Duodenal mucosa (tissue), 2 donors: ENCODE measurements around the gene BOLL.
"Not testable (repeated sequence)": the region's sequence is repeated elsewhere in the genome, so short reads cannot be mapped to it uniquely, and the experiment has no call there.

ENCODE experiments used
- H3K27ac ChIP-seq: one replicate; pipeline ENCODE4 v1.7.0; 2013; ENCODE audit warnings: low read depth, low read length
- H3K27me3 ChIP-seq, 2 donors: one replicate each; pipeline ENCODE4 v1.7.0; 2013; ENCODE audit warnings: low read length in 2 of 2, control low read depth in 1 of 2; ENCODE audit not compliant: insufficient read depth in 2 of 2, control insufficient read depth in 1 of 2
- H3K36me3 ChIP-seq, 2 donors: one replicate each; pipeline ENCODE4 v1.7.0; 2013; ENCODE audit warnings: low read length in 2 of 2, control low read depth in 1 of 2; ENCODE audit not compliant: insufficient read depth in 2 of 2, control insufficient read depth in 1 of 2
- H3K4me1 ChIP-seq, 2 donors: one replicate each; pipeline ENCODE4 v1.7.0; 2013; ENCODE audit warnings: low read length in 2 of 2, control low read depth in 1 of 2; ENCODE audit not compliant: insufficient read depth in 2 of 2, control insufficient read depth in 1 of 2
- H3K4me3 ChIP-seq, 2 donors: one replicate each; pipeline ENCODE4 v1.7.0; 2013; ENCODE audit warnings: low read length in 2 of 2, low read depth in 1 of 2
- H3K9ac ChIP-seq, 2 donors: one replicate each; pipeline ENCODE4 v1.7.0; 2013; ENCODE audit warnings: low read length in 2 of 2, low read depth in 1 of 2
- H3K9me3 ChIP-seq, 2 donors: one replicate each; pipeline ENCODE4 v1.7.0; 2013; ENCODE audit warnings: low read length in 2 of 2, control low read depth in 1 of 2; ENCODE audit not compliant: control insufficient read depth in 1 of 2

Gene BOLL

DNA sequence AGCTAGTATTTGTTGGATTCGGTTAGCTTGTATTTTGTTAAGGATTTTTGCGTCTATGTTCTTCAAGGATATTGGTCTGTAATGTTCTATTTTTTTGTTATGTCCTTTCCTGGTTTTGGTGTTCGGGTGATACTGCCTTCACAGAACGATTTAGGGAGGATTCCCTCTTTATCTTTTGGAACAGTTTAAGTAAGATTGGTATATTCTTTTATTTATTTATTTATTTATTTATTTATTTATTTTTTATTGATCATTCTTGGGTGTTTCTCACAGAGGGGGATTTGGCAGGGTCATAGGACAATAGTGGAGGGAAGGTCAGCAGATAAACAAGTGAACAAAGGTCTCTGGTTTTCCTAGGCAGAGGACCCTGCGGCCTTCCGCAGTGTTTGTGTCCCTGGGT, 89.9 kb downstream of the BOLL start:
- H3K27ac ChIP-seq, H3K27me3 ChIP-seq, H3K9ac ChIP-seq, H3K9me3 ChIP-seq, H3K36me3 ChIP-seq, H3K4me1 ChIP-seq, H3K4me3 ChIP-seq: not testable (repeated sequence)

DNA sequence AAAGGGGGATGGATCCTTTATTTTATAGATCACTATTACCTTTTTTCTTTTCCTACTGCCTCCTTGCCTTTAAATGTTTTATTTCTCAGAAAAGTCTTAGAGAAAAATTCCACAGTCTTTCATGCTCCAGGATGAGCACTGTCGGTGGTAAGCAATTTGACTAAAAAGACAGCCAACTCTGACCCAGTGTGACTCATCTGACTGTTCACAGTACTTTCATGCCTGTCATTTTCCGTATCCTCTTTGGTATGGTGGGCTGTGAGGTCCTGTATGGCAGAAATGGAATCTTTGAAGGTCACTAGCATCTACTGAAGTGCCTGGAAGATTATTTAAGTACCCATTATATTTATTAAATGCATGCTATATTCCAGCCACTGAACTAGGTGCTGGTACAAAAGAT, 107.6 kb downstream of the BOLL start:
- Histone ChIP-seq H3K27me3 (no peaks in the 10 kb centered on the region), H3K4me3 (no peak overlapping the region), H3K4me1 (no peaks in the 10 kb centered on the region), H3K27ac (no peak overlapping the region), H3K9me3 (no peaks in the 10 kb centered on the region), H3K36me3 (no peaks in the 10 kb centered on the region), H3K9ac (no peak overlapping the region)

DNA sequence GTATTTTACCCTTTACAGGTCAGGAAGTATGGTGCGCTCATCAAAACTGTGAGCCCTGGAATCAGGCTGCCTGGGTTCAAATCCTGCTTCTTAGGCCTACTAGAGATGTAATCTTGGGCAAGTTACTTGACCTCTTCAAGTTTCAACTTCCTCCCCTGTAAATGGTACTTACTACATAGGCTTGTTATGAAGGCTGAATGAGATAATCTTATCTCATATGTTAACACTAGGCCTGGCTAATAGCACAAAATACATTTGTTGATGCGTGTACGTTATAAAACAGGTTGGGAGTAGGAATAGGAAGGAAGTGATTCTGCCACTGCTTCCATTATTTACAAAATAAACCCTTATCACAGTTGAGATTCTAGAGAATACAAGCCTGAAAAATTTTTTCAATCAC, 108.1 kb downstream of the BOLL start:
- H3K9me3 ChIP-seq: no peaks in the 10 kb centered on the region
- no peak overlapping the region for H3K4me3 ChIP-seq
- H3K9ac ChIP-seq: no peak overlapping the region
- no peak overlapping the region for H3K27ac ChIP-seq
- H3K27me3 ChIP-seq: no peaks in the 10 kb centered on the region
- H3K4me1 ChIP-seq: no peaks in the 10 kb centered on the region
- no peaks in the 10 kb centered on the region for H3K36me3 ChIP-seq
